Loucy (cell line): Measurements from ENCODE around the gene GBA2.

Experiments used
- CTCF ChIP-seq: fragments of 200-600 bp; sonication (generic); conservative IDR thresholded peaks from 2 replicates; pipeline ENCODE4 v1.5.1; 2014; ENCODE audit warnings: mild to moderate bottlenecking, antibody characterized with exemption, low read length
- EZH2phosphoT487 ChIP-seq: fragments of 200-600 bp; IDR thresholded peaks from 2 replicates; pipeline ENCODE4 v1.6.1; 2018; ENCODE audit warnings: antibody characterized with exemption, mild to moderate bottlenecking, moderate library complexity, borderline replicate concordance

DNA sequence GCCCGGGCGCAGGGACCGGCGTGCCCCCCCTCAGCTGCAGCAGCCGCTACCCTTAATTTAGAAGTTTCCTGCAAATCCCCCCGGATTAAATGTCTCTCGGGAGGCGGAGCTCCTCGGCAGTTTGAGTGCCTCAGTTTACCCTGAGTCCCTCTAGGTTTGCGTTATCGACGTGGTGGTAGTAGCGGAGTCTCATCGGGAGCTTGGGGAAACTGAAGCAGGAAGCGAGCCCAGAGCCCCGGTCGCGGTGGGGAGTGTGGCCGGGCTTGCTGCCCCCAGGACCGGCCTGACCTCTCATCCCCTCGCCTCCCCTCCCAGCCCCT lies 58.8 kb downstream of the GBA2 start:
- TF ChIP-seq CTCF: no peak
- no peak for TF ChIP-seq EZH2phosphoT487
